Suprapubic skin (tissue), 4 donors: Measurements from ENCODE around the gene GNAL. TPM values are rescaled to one million over a fixed set of nuclear protein-coding genes. Genes with fewer than 3 reads are reported as not detected.

Experiments used
- DNase-seq, 2 donors: peaks; one replicate each; pipeline ENCODE4 v3.0.0-alpha.2; 2019; ENCODE audit warnings: low spot score in 2 of 2
- H3K27ac ChIP-seq: fragments of 200-600 bp; sonication (generic); one replicate; pipeline ENCODE4 v1.5.1; 2019
- H3K27me3 ChIP-seq: fragments of 200-600 bp; sonication (generic); one replicate; pipeline ENCODE4 v1.5.1; 2019
- H3K36me3 ChIP-seq: fragments of 200-600 bp; sonication (generic); one replicate; pipeline ENCODE4 v1.5.1; 2019
- H3K4me1 ChIP-seq: fragments of 200-600 bp; sonication (generic); one replicate; pipeline ENCODE4 v1.5.1; 2019
- H3K4me3 ChIP-seq: fragments of 200-600 bp; sonication (generic); one replicate; pipeline ENCODE4 v1.5.1; 2019; ENCODE audit warnings: mild to moderate bottlenecking
- H3K9me3 ChIP-seq: fragments of 200-600 bp; sonication (generic); one replicate; pipeline ENCODE4 v1.5.1; 2019
- CTCF ChIP-seq, 2 donors: fragments of 200-600 bp in 1 of 2; fragments of 450-650 bp in 1 of 2; sonication (generic) in 1 of 2; IDR thresholded peaks; one replicate each; pipeline ENCODE4 v1.5.1; 2016 to 2019; ENCODE audit warnings: antibody characterized with exemption in 2 of 2, mild to moderate bottlenecking in 1 of 2, moderate library complexity in 1 of 2
- EP300 ChIP-seq: sonication (generic); formaldehyde crosslinking; IDR thresholded peaks from one replicate; pipeline ENCODE4 v1.6.1; 2017; ENCODE audit warnings: antibody characterized with exemption
- POLR2A ChIP-seq, 2 donors: fragments of 450-650 bp; IDR thresholded peaks; one replicate each; pipeline ENCODE4 v1.6.1; 2017; ENCODE audit warnings: antibody characterized with exemption in 2 of 2, mild to moderate bottlenecking in 2 of 2, moderate library complexity in 2 of 2
- POLR2AphosphoS5 ChIP-seq, 3 donors: sonication (generic); formaldehyde crosslinking; IDR thresholded peaks; one replicate each; pipeline ENCODE4 v1.6.1; 2017; ENCODE audit warnings: antibody characterized with exemption in 3 of 3
- WGBS: methylation state at CpG from one replicate; pipeline ENCODE4 v1.1.5; 2018; 5-methylcytosine and 5-hydroxymethylcytosine counted together
- total RNA-seq, 4 donors: library from RNA; depleted of rRNA; stranded (reverse); fragments of >200 nt; gene quantifications; one replicate each; pipeline ENCODE4 v1.1.0, GENCODE V29; 2016

GNAL gene
- total RNA-seq, 4 donors from 2014 or later: 8.7 to 17.2 (median 15.0) TPM

GRCh38 chr18:11654736-11655605, 34.1 kb upstream of the GNAL start:
- H3K9me3 ChIP-seq: no peaks in the 10 kb centered on the region
- peak in 1 of 2 donors; percentile 76 for DNase-seq
- H3K4me3 ChIP-seq: no peak overlapping the region
- H3K36me3 ChIP-seq: no peaks in the 10 kb centered on the region
- H3K27me3 ChIP-seq: peaks cover 6% of the 10 kb centered on the region
- H3K4me1 ChIP-seq: peaks cover 9% of the 10 kb centered on the region
- TF ChIP-seq POLR2A (IDR thresholded peaks at IDR 0.05) (no peak), CTCF (IDR thresholded peaks at IDR 0.05) (peak; percentile 41 to 75)
- WGBS: 44% methylated on average over 19 of the region's 32 CpGs
- H3K27ac ChIP-seq: no peak overlapping the region

- TF ChIP-seq EP300: no peak
- H3K36me3 ChIP-seq: no peaks in the 10 kb centered on the region
- no peak for DNase-seq
- H3K27ac ChIP-seq: no peak overlapping the region
- H3K9me3 ChIP-seq: no peaks in the 10 kb centered on the region
- H3K4me1 ChIP-seq: peaks cover 9% of the 10 kb centered on the region
- peaks cover 6% of the 10 kb centered on the region for H3K27me3 ChIP-seq
- WGBS: 8% methylated on average over 5 of the region's 5 CpGs
- no peak overlapping the region for H3K4me3 ChIP-seq
Measured at GRCh38 chr18:11655606-11655932, 33.5 kb upstream of the GNAL start.

GRCh38 chr18:11657152-11657551, 31.9 kb upstream of the GNAL start:
- no peaks in the 10 kb centered on the region for H3K9me3 ChIP-seq
- DNase-seq: no peak
- 86% methylated on average over 9 of the region's 9 CpGs for WGBS
- peaks cover 6% of the 10 kb centered on the region for H3K27me3 ChIP-seq
- TF ChIP-seq EP300 (no peak), POLR2AphosphoS5 (IDR thresholded peaks at IDR 0.05) (no peak), CTCF (IDR thresholded peaks at IDR 0.05) (no peak), POLR2A (IDR thresholded peaks at IDR 0.05) (no peak)
- no peak overlapping the region for H3K27ac ChIP-seq
- H3K36me3 ChIP-seq: no peaks in the 10 kb centered on the region
- H3K4me1 ChIP-seq: peaks cover 9% of the 10 kb centered on the region
- H3K4me3 ChIP-seq: no peak overlapping the region

GRCh38 chr18:11657554-11657953, 31.5 kb upstream of the GNAL start:
- no peaks in the 10 kb centered on the region for H3K36me3 ChIP-seq
- no peak overlapping the region for H3K27ac ChIP-seq
- WGBS: 93% methylated on average over 8 of the region's 8 CpGs
- H3K9me3 ChIP-seq: no peaks in the 10 kb centered on the region
- TF ChIP-seq CTCF (IDR thresholded peaks at IDR 0.05) (no peak), POLR2AphosphoS5 (IDR thresholded peaks at IDR 0.05) (no peak), EP300 (no peak), POLR2A (IDR thresholded peaks at IDR 0.05) (no peak)
- no peak for DNase-seq
- peaks cover 9% of the 10 kb centered on the region for H3K4me1 ChIP-seq
- peaks cover 8% of the 10 kb centered on the region for H3K27me3 ChIP-seq
- no peak overlapping the region for H3K4me3 ChIP-seq

GRCh38 chr18:11658019-11658418, 31.0 kb upstream of the GNAL start:
- no peaks in the 10 kb centered on the region for H3K9me3 ChIP-seq
- H3K4me1 ChIP-seq: peaks cover 9% of the 10 kb centered on the region
- no peak for DNase-seq
- H3K27me3 ChIP-seq: peaks cover 13% of the 10 kb centered on the region
- no peak overlapping the region for H3K27ac ChIP-seq
- no peak overlapping the region for H3K4me3 ChIP-seq
- no peaks in the 10 kb centered on the region for H3K36me3 ChIP-seq
- TF ChIP-seq POLR2A (IDR thresholded peaks at IDR 0.05): no peak
- TF ChIP-seq POLR2AphosphoS5 (IDR thresholded peaks at IDR 0.05): no peak
- WGBS: 92% methylated on average over 5 of the region's 5 CpGs

GRCh38 chr18:11658989-11659388, 30.1 kb upstream of the GNAL start:
- TF ChIP-seq CTCF (IDR thresholded peaks at IDR 0.05): no peak
- no peak for TF ChIP-seq POLR2A (IDR thresholded peaks at IDR 0.05)
- TF ChIP-seq POLR2AphosphoS5 (IDR thresholded peaks at IDR 0.05): no peak
- no peak for TF ChIP-seq EP300
- H3K4me3 ChIP-seq: no peak overlapping the region
- no peak for DNase-seq
- peaks cover 13% of the 10 kb centered on the region for H3K27me3 ChIP-seq
- no peak overlapping the region for H3K27ac ChIP-seq
- no peaks in the 10 kb centered on the region for H3K36me3 ChIP-seq
- 91% methylated on average over 5 of the region's 6 CpGs for WGBS
- H3K4me1 ChIP-seq: peaks cover 9% of the 10 kb centered on the region
- no peaks in the 10 kb centered on the region for H3K9me3 ChIP-seq
